ENCODE data around the gene RAB11FIP3. TPM values are rescaled to one million over a fixed set of nuclear protein-coding genes. Genes with fewer than 3 reads are reported as not detected.

Gene RAB11FIP3
- total RNA-seq, 4 donors from 2014 or later: 27.0 to 50.1 (median 34.8) TPM

DNA sequence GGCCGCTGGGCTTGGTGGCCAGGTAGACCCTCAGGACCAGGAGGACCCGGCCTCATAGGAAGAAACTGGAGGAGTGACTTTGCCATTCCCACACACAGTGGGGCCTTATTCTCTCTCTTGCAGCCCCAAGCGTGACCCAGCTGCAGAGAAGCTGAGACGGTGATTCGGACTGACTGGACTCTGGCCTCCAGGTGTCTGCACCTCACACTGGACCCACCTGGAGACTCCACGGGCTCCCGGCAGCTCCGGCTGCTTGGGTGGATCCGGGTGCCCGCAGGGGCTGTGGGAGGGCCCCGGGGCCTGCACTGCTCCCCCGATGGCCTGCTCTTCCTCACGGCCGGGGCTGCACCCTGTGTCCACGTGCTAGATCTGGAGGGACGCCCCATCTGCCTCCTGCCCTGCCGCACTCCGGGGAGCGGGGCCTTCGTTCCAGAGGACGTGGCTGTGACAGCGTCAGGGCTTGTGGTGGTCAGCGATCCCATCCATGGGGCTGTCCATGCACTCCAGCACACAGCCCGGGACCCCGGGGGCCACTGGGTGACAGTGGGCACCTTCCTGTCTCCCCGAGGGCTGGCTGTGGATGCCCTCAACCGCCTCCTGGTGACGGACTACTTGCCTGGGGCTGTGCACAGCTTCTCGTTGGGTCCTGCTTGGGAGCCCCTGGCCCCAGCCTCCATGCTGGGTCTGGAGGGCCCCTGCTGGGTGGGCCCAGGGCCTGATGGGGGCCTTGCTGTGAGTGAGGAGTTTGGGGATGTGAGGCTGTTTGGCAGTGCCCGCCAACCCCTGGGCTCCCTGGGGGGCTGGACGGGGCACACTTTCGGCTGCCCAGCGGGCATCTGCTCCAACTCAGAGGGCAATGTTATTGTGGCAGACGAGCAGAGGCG is 142.2 kb downstream of the RAB11FIP3 start:
- Histone ChIP-seq H3K36me3 (no peaks in the 10 kb centered on the region), H3K27me3 (no peaks in the 10 kb centered on the region), H3K4me1 (peaks cover 22 to 29% of the 10 kb centered on the region in 2 donors), H3K4me3 (peak overlapping the region; percentile 19 to 40 (median 36)), H3K27ac (peak overlapping the region in 2 of 4 donors; percentile 15 to 18), H3K9me3 (no peaks in the 10 kb centered on the region)
- intact Hi-C loops (cut with DNase I; ENCODE audit: low total_unique reads) (no loop called here), in situ Hi-C loops (cut with MboI; ENCODE audit: low sequenced_read_pairs in 4 of 4) (no loop called here)
- DNase-seq (no peak), ATAC-seq (no peak)
- TF ChIP-seq, protein P1, sequence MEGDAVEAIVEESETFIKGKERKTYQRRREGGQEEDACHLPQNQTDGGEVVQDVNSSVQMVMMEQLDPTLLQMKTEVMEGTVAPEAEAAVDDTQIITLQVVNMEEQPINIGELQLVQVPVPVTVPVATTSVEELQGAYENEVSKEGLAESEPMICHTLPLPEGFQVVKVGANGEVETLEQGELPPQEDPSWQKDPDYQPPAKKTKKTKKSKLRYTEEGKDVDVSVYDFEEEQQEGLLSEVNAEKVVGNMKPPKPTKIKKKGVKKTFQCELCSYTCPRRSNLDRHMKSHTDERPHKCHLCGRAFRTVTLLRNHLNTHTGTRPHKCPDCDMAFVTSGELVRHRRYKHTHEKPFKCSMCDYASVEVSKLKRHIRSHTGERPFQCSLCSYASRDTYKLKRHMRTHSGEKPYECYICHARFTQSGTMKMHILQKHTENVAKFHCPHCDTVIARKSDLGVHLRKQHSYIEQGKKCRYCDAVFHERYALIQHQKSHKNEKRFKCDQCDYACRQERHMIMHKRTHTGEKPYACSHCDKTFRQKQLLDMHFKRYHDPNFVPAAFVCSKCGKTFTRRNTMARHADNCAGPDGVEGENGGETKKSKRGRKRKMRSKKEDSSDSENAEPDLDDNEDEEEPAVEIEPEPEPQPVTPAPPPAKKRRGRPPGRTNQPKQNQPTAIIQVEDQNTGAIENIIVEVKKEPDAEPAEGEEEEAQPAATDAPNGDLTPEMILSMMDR (IDR thresholded peaks at IDR 0.05 in 4 of 5, conservative IDR thresholded peaks at IDR 0.05 in 1 of 5): no peak
- no peak for TF ChIP-seq POLR2A (IDR thresholded peaks at IDR 0.05)

DNA sequence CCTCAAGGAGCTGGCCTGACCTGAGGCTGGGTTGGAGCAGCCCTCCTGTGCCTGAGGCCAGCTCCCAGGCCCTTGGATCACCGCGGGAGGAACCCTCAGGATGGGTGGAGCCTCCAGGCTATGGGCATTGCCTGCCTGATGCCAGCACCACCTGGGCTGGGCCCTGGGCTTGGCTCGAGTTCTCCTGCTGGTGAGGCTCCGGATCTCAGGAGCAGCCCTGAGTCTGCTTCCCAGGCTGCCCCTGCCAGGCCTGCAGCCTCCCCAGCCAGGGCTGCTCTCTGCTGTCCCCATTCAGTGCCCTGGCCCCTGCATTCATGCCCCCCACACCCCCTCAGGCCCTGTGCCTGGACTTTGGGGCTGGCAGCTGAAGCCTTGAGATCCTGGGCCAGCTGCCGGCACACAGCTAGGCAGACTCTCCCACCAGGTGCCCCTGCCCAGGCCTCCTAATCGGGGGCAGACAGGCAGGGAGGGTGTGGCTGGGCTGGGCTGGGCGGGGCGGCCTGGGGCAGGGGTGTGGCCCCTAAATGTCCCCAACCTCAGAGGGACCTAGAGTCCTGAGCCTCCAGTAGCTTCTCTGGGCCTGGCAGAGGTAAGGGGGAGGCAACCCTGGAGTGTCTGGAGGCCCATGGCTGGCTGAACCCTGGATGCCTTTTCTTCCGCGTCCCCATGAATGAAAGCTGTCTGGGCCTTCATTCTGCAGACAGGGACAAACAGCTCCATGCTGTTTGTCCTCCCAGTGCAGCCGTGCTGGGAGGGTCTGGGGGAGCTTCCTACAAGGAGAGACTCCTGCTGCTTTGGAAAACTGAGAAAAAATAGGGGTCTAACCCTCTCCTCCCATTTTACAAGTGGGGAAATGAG is 143.2 kb downstream of the RAB11FIP3 start:
- peaks cover 22 to 29% of the 10 kb centered on the region in 2 donors for H3K4me1 ChIP-seq
- H3K4me3 ChIP-seq: peak overlapping the region; percentile 66 to 91 (median 82)
- H3K27me3 ChIP-seq: no peaks in the 10 kb centered on the region
- in situ Hi-C loops (cut with MboI; ENCODE audit: low sequenced_read_pairs in 4 of 4) (no loop called here), intact Hi-C loops (cut with DNase I; ENCODE audit: low total_unique reads) (no loop called here)
- DNase-seq: no peak
- ATAC-seq: no peak
- peak overlapping the region in 3 of 4 donors; percentile 75 to 84 (median 83) for H3K27ac ChIP-seq
- no peak for TF ChIP-seq POLR2A (IDR thresholded peaks at IDR 0.05)
- TF ChIP-seq, protein P1 (IDR thresholded peaks at IDR 0.05 in 4 of 5, conservative IDR thresholded peaks at IDR 0.05 in 1 of 5): no peak
- no peaks in the 10 kb centered on the region for H3K9me3 ChIP-seq
- H3K36me3 ChIP-seq: no peaks in the 10 kb centered on the region

DNA sequence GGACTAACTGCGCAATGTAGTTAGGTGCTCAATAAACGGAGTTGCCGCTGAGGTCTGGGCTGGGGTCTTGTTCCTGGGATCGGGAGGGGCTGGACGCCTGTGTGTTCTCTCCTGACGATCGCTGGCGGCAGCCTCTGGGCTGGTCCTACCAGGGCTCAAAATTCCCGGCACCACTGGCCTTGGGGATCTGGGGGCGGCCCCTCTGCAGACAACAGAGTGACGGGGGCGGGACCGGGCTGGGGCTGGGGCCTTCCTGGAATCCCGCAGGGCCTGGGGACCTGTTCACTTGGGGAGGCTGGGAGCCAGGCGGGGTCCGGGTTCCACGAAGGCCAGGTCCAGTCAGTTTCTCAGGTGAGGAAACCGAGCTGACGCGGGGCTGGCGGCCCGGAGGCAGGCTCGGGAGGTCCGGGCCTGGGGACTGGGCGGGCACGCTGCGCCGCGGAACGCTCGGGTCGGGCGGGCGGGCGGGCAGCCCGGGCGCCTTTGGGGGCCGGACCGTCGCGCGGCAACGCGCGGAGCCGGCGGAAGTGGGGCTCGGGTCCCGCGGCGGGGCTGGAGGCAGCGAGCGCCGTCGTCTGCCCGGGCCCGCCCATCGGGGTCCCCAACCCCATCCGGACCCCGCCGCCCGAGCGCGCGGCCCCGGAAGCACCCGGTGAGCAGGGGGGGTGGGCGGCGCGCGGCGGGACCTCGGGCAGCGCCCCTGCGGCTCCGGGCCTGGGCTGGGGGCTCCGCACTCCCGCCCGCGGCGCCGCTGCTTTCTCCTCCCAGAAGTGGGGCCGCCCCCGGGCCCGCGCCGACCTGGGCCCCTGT is 144.2 kb downstream of the RAB11FIP3 start, which contains the start of gene PIGQ:
Gene PIGQ (plus strand): TSS at position 524 of the 810 bp plus-strand sequence. CDS start 4,107 bp downstream, outside the sequence.
- H3K4me3 ChIP-seq: peak within 1 kb of the TSS; percentile 76 to 95 (median 90)
- no peaks in the 10 kb centered on the region for H3K36me3 ChIP-seq
- peak; percentile 19 to 35 for DNase-seq
- in situ Hi-C loops (cut with MboI; ENCODE audit: low sequenced_read_pairs in 4 of 4) (no loop called here), intact Hi-C loops (cut with DNase I; ENCODE audit: low total_unique reads) (no loop called here)
- peaks cover 22 to 29% of the 10 kb centered on the region in 2 donors for H3K4me1 ChIP-seq
- ATAC-seq: peak; percentile 85 to 87
- no peaks in the 10 kb centered on the region for H3K9me3 ChIP-seq
- no peaks in the 10 kb centered on the region for H3K27me3 ChIP-seq
- H3K27ac ChIP-seq: peak within 1 kb of the TSS; percentile 71 to 84 (median 79)
- TF ChIP-seq, protein P1 (IDR thresholded peaks at IDR 0.05 in 4 of 5, conservative IDR thresholded peaks at IDR 0.05 in 1 of 5): no peak
- TF ChIP-seq POLR2A (IDR thresholded peaks at IDR 0.05): peak; percentile 51

Small RNAs within 50 kb of the gene (microRNA-seq; reads per million reads assigned to microRNA genes)
- 0.85 to 1.2 reads per million in 2 donors for gene MIR3176 (ENCODE audit: borderline replicate concordance in 2 of 2)
- gene MIR5587 (ENCODE audit: borderline replicate concordance in 2 of 2): 0 reads per million in 2 donors

Other genes starting within 250 kb of the RAB11FIP3 start
- gene HBA1, start 249.0 kb upstream of the RAB11FIP3 start, total RNA-seq: 100 to 1,000 TPM in 1 of 4 donors, 10 to 100 TPM in 2, not detected in 1; 12.3 to 172 (median 49.7) TPM
- not detected for gene HBQ1, start 245.2 kb upstream of the RAB11FIP3 start, total RNA-seq
- 10 to 100 TPM; 18.4 to 53.5 (median 31.1) TPM for gene LUC7L, start 196.2 kb upstream of the RAB11FIP3 start, total RNA-seq
- 100 to 1,000 TPM in 3 of 4 donors, 10 to 100 TPM in 1; 85.2 to 288 (median 251) TPM for gene FAM234A, start 190.8 kb upstream of the RAB11FIP3 start, total RNA-seq
- 1 to 10 TPM; 1.2 to 2.2 (median 1.6) TPM for gene RGS11, start 149.7 kb upstream of the RAB11FIP3 start, total RNA-seq
- 1 to 10 TPM in 3 of 4 donors, not detected in 1; 1.4 to 3.5 (median 1.8) TPM for gene ARHGDIG, start 145.1 kb upstream of the RAB11FIP3 start, total RNA-seq
- 1 to 10 TPM in 1 of 4 donors, not detected in 3; 2.2 TPM for gene PDIA2, start 142.5 kb upstream of the RAB11FIP3 start, total RNA-seq
- gene AXIN1, start 72.9 kb upstream of the RAB11FIP3 start, total RNA-seq: 10 to 100 TPM; 27.1 to 41.9 (median 32.7) TPM
- 100 to 1,000 TPM in 1 of 4 donors, 10 to 100 TPM in 3; 72.8 to 122 (median 87.4) TPM for gene MRPL28, start 55.1 kb upstream of the RAB11FIP3 start, total RNA-seq
- gene PGAP6, start 43.7 kb upstream of the RAB11FIP3 start, total RNA-seq: 10 to 100 TPM; 31.5 to 63.3 (median 50.8) TPM
- 10 to 100 TPM; 11.6 to 19.3 (median 16.3) TPM for gene NME4, start 28.4 kb upstream of the RAB11FIP3 start, total RNA-seq
- gene DECR2, start 23.8 kb upstream of the RAB11FIP3 start, total RNA-seq: 10 to 100 TPM; 17.0 to 23.3 (median 18.8) TPM
- 10 to 100 TPM; 22.3 to 37.8 (median 27.4) TPM for gene CAPN15, start 102.1 kb downstream of the RAB11FIP3 start, total RNA-seq
- not detected for gene PRR35, start 134.7 kb downstream of the RAB11FIP3 start, total RNA-seq
- gene NHLRC4, start 141.4 kb downstream of the RAB11FIP3 start, total RNA-seq: under 1 TPM; 0.42 to 0.56 (median 0.48) TPM
- 10 to 100 TPM; 22.2 to 47.3 (median 38.5) TPM for gene PIGQ, start 144.3 kb downstream of the RAB11FIP3 start, total RNA-seq
- gene RAB40C, start 164.4 kb downstream of the RAB11FIP3 start, total RNA-seq: 10 to 100 TPM; 15.6 to 29.3 (median 21.4) TPM
- gene WFIKKN1, start 205.3 kb downstream of the RAB11FIP3 start, total RNA-seq: 1 to 10 TPM in 3 of 4 donors, under 1 TPM in 1; 0.12 to 3.2 (median 1.3) TPM
- 100 to 1,000 TPM; 114 to 212 (median 141) TPM for gene METTL26, start 210.7 kb downstream of the RAB11FIP3 start, total RNA-seq
- 100 to 1,000 TPM in 3 of 4 donors, 10 to 100 TPM in 1; 59.6 to 155 (median 114) TPM for gene MCRIP2, start 216.2 kb downstream of the RAB11FIP3 start, total RNA-seq
- gene WDR90, start 223.7 kb downstream of the RAB11FIP3 start, total RNA-seq: 1 to 10 TPM; 2.9 to 9.8 (median 6.5) TPM
- 10 to 100 TPM; 20.9 to 41.6 (median 27.3) TPM for gene RHOT2, start 242.5 kb downstream of the RAB11FIP3 start, total RNA-seq

Measured in gastrocnemius medialis (tissue), 4 donors.